HG03159 (cell line): ENCODE results near the gene CTNNB1.
"Not testable (repeated sequence)": the region's sequence is repeated elsewhere in the genome, so short reads cannot be mapped to it uniquely, and the experiment has no call there.

Experiments
- ATAC-seq: cut with Tn5 transposase; IDR thresholded peaks from one replicate; pipeline ENCODE4 v1.9.1; 2021; ENCODE audit warnings: mild to moderate bottlenecking, moderate library complexity; ENCODE audit not compliant: unreplicated experiment

The CTNNB1 gene

GRCh38 chr3:41248525-41248924 is 49.2 kb downstream of the CTNNB1 start:
- no peak for ATAC-seq

DNA sequence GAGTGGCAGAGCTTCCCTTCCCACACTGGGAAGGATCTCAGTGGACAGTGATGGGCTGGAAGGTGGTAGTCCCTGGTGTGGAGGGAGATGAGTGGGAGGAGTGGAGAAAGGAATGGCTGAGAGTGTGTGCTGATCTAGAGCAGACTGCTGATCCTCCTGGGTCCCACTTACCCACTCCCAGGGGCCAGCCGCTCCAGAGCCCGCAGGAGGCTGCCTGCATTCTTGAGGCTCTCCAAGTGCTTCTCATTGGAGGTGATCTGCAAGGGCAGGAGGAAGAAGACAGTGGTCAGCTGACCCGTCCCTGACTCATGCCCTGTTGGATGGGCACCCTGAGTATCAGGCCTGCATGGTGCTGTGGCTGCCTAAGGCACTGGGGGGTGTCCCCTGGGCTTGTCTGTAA is 50.0 kb downstream of the CTNNB1 start:
- no peak for ATAC-seq

DNA sequence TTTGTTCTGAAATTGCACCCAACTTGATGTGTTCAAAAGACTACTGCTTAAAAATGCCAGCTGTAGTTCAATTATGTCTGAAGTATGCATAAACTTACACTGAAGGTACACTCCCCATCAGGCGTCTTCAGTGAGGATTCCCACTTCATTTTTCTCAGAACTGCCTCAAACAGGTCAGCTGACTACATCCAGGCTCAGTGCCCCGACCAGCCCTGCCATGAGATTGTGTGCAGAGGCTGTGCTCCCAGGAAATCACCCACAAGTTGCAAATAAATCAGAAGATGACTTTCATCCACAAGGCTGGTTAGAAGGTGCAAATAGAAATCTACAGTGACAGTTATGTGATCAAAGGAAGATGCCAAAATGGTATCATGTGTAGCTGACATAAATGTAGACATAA is 51.5 kb downstream of the CTNNB1 start:
- ATAC-seq = no peak

- ATAC-seq = no peak
These were observed 52.3 kb downstream of the CTNNB1 start for GRCh38 chr3:41251593-41251992.

GRCh38 chr3:41258239-41258800 is 59.0 kb downstream of the CTNNB1 start:
- no peak for ATAC-seq

- ATAC-seq = no peak
These were observed 60.3 kb downstream of the CTNNB1 start for GRCh38 chr3:41259449-41260062.

DNA sequence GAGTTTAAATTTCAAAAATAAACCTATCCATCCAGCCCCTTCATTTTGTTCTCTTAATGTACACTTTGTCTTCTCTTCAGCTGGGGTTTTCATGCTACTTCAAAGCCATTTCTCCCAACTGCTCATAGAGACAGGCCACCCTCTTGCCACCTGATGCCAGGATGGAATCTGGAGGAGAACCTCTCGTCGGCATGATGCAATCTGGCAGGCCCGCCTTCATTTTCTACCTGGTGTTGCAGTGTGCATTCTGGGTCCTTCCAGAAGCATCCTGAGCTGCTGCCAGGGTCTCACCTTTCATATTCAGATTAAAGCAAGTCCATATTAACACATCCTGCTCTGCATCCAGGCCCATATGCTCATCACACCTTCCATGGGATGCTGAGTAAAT is 60.8 kb downstream of the CTNNB1 start:
- ATAC-seq = no peak

GRCh38 chr3:41265011-41265545 is 65.8 kb downstream of the CTNNB1 start:
- ATAC-seq = no peak

DNA sequence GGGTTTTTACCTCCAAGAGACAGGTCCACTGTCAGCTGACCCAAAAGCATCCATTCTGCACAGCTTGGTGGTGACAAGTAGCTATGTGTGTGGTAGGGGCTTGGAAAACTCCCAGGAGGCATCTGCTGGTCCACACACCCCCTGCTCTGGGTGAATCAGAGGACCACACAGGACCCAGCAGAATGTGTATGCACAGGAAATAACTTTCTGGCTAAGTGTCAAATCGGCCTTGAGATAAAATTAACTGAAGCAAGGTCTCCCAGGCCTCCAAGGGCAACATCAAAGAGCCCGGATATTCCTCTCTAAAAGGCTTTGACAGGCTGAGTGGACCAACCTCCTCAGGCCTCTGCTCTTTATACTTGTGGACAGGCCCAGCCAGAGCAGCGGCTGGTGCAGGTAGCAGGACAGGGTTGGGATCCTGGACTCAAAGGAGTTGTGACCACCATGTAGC is 66.5 kb downstream of the CTNNB1 start:
- ATAC-seq = no peak

DNA sequence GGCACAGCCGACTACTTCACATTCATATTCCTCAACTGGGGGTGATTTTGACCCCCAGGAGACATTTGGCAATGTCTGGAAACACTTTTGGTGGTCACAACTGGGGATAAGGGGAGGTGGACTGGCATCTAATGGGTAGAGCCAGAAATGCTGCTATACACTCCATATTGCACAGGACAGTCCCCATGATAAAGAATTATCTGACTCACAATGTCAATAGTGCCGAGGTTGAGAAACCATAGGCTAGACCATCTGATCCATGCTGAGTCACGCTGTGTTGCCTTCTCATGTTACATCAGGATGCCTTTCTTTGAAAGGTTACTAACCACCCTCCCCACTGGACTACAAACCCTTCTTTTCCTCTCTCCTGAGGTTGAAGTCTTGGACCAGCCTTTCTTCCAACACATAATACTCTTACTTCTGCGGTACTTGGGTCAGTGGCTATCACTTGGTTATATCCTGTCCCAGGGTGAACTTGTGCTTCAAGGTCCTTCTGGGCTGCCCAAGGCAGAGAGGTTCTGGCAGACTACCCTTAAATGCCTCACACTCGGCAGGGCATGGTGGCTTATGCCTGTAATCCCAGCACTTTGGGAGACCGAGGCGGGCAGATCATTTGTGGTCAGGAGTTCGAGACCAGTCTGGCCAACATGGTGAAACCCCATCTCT is 68.8 kb downstream of the CTNNB1 start:
- no peak for ATAC-seq

DNA sequence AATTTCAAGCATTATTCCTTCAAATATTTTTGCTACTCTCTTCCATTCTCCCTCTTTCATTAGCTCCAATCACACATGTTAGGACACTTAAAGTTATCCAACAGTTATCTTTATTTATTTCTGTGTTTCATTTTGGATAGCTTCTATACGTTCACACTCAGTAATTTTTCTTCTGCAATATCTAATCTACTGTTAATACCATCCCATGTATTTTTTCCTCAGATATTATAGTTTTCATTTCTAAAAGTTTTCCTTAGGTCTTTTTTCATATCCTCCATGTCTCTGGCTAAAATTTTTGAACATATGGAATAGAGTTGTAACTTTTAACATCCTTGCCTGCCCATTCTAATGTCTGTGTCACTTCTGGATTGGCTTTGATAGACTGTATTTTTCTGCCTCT is 73.4 kb downstream of the CTNNB1 start:
- no peak for ATAC-seq

GRCh38 chr3:41274944-41275668 is 75.8 kb downstream of the CTNNB1 start:
- no peak for ATAC-seq

- no peak for ATAC-seq
These were observed 76.9 kb downstream of the CTNNB1 start for GRCh38 chr3:41276191-41276590.

DNA sequence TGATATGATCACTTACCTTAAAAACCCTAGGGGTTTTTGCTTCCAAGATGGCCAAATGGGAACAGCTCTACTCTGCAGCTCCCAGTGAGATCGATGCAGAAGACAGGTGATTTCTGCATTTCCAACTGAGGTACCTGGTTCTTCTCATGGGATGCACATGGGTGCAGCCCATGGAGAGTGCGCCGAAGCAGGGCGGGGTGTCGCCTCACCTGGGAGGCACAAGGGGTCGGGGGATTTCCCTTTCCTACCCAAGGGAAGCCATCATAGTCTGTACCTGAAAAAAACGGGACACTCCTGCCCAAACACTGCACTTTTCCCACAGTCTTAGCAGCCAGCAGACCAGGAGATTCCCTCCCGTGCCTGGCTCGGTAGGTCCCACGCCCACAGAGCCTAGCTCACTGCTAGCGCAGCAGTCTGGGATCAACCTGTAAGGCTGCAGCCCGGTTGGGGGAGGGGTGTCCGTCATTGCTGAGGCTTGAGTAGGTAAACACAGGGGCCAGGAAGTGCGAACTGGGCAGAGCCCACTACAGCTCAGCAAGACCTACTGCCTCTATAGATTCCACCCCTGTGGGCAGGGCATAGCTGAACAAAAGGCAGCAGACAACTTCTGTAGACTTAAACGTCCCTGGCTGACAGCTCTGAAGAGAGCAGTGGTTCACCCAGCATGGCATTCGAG is 78.6 kb downstream of the CTNNB1 start:
- ATAC-seq = no peak

GRCh38 chr3:41284934-41285333 is 85.6 kb downstream of the CTNNB1 start:
- not testable (repeated sequence) for ATAC-seq

- no peak for ATAC-seq
These were observed 87.0 kb downstream of the CTNNB1 start for GRCh38 chr3:41286305-41286704.

DNA sequence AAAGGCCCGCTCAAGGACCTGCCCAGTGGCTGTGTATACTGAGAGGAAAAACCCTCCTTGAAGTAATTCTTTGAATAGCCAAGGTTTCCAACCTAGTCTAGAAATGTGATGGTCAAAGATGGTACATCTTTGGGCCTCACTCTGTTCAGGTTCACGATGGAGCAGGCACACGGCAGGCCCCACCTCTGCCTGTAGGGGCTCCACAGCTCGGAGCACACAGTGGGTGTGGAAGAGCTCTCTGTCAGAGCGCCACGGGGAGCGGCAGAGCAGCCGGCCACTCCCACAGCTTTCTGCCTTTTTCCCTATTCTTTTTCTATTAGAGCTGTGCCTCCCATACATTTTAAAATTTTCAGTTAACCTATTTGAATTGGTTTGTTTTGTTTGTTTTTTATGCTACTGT is 89.5 kb downstream of the CTNNB1 start:
- ATAC-seq = no peak
